Omental fat pad (tissue), 4 donors: ENCODE data around the gene PGD. TPM values are rescaled to one million over a fixed set of nuclear protein-coding genes. Genes with fewer than 3 reads are reported as not detected.

ENCODE experiments used
- ATAC-seq: fragments of 150-250 bp; one replicate; pipeline ENCODE4 v1.9.1; 2016; ENCODE audit warnings: mild to moderate bottlenecking, moderate library complexity; ENCODE audit not compliant: low FRiP score
- DNase-seq: peaks from one replicate; pipeline ENCODE4 v3.0.0-alpha.2; 2019; ENCODE audit warnings: low spot score
- CTCF ChIP-seq, 3 donors: fragments of 450-650 bp; IDR thresholded peaks; one replicate each; pipeline ENCODE4 v1.5.1; 2016 to 2017; ENCODE audit warnings: antibody characterized with exemption in 3 of 3, mild to moderate bottlenecking in 3 of 3, moderate library complexity in 2 of 3
- total RNA-seq, 4 donors: library from RNA; depleted of rRNA; stranded (reverse); fragments of >200 nt; gene quantifications; one replicate each; pipeline ENCODE4 v1.1.0, GENCODE V29; 2016

PGD gene
- total RNA-seq, 4 donors from 2014 or later = 139 to 432 (median 290) TPM

GRCh38 chr1:10396870-10397269, 2.0 kb upstream of the PGD start:
- no peak for TF ChIP-seq CTCF (IDR thresholded peaks at IDR 0.05)
- ATAC-seq (no peak), DNase-seq (no peak)

GRCh38 chr1:10398278-10398733, 558 bp upstream of the PGD start:
- TF ChIP-seq CTCF (IDR thresholded peaks at IDR 0.05) = no peak
- DNase-seq (no peak), ATAC-seq (no peak)

GRCh38 chr1:10399444-10399941, 629 bp downstream of the PGD start:
- no peak for DNase-seq

GRCh38 chr1:10400013-10400412, 1.1 kb downstream of the PGD start:
- no peak for DNase-seq
- TF ChIP-seq CTCF (IDR thresholded peaks at IDR 0.05) = no peak
- ATAC-seq = no peak

More at GRCh38 chr1:10399444-10399941, 629 bp downstream of the PGD start:
- TF ChIP-seq CTCF (IDR thresholded peaks at IDR 0.05) = no peak
- ATAC-seq = peak; percentile 1

GRCh38 chr1:10401281-10401680, 2.4 kb downstream of the PGD start:
- no peak for TF ChIP-seq CTCF (IDR thresholded peaks at IDR 0.05)
- ATAC-seq (no peak), DNase-seq (no peak)

GRCh38 chr1:10402729-10403274, 3.9 kb downstream of the PGD start:
- DNase-seq = no peak
- TF ChIP-seq CTCF (IDR thresholded peaks at IDR 0.05) = no peak
- no peak for ATAC-seq

GRCh38 chr1:10407201-10407600, 8.3 kb downstream of the PGD start:
- ATAC-seq (no peak), DNase-seq (no peak)
- TF ChIP-seq CTCF (IDR thresholded peaks at IDR 0.05) = no peak
